Measurements from ENCODE around the gene TCERG1L.

Gene TCERG1L

DNA sequence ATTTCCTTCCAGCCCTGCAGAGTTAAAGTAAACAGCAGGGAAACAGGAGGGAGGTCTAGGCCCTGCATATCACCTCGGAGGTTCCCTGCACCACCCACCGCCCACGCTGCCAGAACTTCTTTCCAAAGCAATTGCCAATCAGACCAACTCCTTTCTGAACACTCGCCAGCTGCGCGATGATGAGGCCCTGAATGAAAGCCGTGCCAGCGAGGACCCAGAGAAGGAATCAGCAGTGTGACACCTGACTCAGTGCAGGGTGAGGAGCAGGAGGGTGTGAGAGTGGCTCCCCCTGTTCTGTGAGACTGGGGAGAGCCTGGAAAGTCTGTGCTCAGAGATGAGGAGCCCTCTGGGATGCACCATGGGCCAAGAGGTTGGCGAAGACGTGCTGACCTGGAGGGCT lies 3.3 kb upstream of the TCERG1L start:
- no peak for DNase-seq (ENCODE audit: low spot score)

DNA sequence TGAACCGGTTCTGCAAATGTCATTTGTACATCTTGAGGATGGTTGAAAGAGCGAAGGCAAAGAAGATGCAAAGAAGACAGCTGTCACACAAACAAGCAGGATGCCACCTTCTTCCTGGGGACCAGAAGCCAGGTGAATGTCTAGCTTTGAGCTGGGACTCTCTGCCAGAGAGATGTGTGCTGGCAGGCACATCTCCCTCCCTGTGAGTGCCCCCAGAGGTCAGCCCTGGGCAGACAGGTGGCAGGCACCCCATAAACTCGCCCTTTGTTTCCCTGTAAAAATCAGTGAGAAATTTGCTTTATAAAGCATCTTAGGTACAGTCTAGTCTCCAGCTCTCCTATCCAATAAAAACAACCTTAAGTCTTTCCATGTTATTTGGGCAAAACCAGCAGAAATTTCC lies 2.6 kb upstream of the TCERG1L start:
- no peak for DNase-seq (ENCODE audit: low spot score)

DNA sequence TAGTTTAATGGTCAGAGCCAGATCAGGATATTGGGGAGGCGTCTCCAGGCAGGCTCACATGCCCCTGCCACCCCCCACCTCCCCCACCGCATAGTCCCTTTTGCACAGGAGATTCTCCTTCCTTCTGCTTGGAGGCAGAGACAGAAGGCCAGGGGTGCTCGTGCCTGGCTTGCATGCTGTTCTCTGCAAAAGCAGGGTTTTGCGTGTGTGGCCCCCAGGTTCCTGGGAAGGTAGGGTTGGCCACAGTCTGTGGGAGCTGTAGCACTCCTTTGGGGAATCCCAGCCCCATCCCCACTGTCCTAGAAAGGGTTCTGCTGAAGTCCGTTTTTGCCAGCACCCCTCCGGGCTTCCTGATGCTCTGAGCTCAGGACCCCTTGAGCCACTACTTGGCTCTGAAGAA lies 1.9 kb upstream of the TCERG1L start:
- DNase-seq (ENCODE audit: low spot score): no peak

DNA sequence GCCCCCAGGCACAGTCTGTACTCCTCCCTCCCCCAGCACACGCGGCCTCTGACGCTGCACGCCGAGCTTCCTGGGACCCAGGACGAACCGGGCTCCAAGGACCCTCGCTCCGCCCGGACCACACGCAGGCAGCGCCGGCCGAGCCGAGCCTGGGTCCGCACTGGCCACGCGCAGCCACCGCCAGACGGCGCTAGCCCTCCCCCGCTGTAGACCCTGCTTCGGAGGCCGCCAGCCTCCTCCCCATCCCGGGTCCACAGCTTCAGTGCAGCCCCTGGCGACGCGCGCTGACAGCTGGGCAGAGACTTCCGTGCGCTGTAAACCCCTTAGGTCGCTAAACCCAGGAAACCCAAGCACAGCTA lies 936 bp upstream of the TCERG1L start:
- peak; percentile 12 for DNase-seq (ENCODE audit: low spot score)

DNA sequence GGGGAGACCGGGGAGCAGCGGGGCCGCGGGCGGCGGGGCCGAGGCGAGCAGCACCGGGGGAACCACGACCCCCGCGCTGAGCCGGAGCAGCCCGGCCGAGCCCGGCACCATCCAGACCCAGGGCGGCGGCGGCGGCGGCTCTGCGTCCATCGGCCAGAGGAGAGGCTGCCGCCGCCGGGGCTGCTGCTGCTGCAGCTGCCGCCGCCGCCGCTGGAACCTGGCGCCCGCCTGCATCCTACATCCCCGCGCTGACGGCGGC lies 190 bp downstream of the TCERG1L start:
- no peak for DNase-seq (ENCODE audit: low spot score)

DNA sequence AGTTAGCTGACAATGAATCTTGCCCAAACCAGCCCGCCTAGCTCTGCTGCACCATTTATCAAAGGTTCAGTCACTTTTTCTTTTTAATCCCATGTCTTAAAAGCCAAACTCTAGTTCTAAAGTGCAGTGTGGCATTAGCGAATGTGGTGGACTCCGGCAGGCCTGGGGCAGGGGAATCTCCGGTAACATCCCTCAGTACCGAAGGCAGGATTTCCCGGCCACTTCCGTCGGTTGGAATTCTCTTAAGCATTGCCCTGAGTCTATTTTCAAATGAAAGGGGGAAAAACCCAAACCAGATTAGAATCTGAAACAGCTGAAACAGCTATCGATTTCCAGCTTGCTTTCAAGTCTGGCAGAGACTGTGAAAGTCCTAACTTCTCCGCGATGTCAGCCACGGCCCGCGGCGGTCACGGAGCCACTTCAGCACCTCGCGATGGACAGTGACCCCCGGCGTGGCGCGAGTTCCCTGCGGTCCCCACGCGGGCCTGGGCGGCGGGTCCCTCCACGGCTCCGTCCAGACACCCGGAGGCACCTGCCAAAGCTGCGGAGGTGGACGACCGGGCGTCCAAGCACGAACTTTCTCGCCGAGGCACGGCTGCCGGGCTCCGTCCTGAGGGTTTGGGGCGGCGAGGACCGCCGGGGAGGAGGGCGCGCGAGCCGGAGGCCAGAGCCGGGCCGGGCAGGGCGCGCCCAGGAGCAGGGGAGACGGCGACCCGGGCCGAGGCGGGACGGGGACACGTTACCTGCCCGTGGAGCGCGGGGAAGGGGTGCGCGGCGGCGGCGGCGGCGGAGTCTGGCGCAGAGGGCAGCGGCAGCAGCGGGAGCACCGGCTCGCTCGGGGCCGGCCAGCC lies 745 bp downstream of the TCERG1L start:
- peak; percentile 25 for DNase-seq (ENCODE audit: low spot score)

DNA sequence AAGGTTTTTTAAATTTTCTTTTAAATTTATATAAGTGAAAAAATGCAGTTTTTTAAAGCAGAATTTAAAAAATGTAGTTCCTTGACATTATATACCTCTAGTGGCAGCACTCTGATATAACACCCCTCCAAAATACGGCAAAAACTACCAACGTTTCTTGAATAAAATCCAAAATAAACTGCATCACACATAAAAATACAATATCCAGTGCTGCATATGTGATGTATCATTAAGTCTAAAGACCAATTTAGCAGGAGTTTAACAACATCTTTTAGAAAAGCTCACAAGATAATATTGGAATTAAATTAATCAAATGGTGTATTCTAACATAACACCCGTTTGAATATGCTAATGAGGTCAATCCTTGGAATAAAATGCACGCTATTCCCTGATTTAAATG lies 1.4 kb downstream of the TCERG1L start:
- peak; percentile 27 for DNase-seq (ENCODE audit: low spot score)

DNA sequence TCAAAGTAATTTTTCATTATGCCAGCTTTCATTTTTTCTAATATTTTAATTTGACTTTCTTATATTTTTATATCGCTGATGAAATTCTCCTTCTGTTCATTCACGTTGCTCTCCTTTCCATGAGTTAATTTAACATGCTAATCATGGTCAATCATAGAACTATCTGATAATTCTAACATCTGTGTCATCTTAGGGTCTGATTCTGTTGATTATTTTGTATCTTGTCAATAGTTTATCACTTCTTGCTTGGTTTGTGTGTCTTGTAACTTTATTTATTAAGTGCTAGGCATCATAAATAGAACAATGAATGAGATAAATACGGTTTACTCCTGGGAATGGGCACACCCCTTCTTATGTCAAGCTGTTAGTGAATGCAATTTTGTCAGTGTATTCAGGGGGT lies 11.0 kb downstream of the TCERG1L start:
- DNase-seq (ENCODE audit: low spot score): no peak

DNA sequence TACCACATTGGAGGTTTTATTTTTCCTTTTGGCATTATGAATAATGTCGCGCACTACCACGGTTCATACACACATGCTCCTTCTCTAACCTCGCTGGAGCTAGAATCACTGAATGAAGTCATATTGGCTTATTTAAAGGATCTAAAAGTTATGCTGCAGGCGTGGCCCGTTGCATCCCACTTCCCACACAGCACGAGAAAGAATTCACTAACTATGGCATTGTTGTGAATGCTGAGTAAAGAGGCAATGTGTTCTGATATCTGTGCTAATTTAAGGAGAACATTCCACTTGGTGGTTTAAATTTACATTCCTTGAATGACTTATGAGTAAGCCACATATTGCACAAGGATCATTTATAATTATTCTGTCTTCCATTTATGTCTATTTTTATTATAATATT lies 20.7 kb downstream of the TCERG1L start:
- DNase-seq (ENCODE audit: low spot score): no peak

DNA sequence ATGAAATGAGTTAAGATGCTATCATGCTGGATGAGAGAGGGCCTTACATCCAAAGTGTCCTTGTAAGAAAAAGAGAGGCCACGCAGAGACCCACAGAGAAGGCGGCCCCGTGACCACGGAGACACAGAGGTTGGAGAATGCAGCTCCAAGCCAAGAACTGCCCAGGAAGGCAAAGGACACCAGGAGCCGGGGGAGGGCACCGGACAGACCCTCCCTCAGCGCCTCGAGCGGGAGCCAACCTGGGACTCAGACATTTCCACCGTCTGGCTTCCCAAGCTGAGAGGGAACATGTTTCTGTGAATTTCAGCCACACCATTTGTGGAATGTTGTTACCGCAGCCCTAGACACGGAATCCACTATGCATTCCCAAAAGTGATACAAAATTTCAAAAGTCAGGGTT lies 22.9 kb downstream of the TCERG1L start:
- DNase-seq (ENCODE audit: low spot score): no peak

DNA sequence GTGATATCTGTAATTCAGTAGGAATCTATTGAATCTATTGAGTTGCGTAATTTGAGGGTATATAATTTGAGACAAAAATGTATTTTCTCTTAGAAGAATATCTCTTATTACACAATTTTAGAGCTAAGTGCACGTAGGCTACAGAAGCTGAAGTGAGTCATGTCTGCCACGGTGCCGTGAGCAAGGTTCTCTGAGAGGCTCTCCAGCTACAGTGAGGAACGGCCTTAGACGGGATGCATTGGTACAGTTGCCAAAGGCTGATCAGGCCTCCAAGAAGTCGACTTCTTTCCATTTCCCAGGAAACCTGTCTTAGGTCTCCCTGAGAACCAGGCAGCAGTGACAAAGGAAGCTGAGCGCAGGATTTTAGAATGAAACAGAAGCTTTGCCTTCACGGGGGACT lies 28.6 kb downstream of the TCERG1L start:
- DNase-seq (ENCODE audit: low spot score): no peak

DNA sequence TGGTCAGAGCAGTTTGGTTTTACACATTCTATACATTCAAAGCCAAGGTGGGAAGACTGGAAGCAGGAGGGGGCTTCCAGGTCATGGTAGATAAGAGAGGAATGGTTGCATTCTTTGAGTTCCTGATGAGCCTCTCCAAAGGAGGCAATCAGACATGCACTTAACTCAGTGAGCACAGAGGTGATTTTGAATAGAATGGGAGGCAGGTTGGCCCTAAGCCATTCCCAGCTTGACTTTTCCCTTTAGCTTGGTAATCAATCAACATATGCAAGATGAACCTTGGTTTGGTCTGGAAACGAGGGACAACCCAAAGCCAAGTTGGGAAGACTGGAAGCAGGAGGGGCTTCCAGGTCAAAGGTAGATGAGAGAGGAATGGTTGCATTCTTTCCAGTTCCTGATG lies 31.4 kb downstream of the TCERG1L start:
- DNase-seq (ENCODE audit: low spot score): no peak

DNA sequence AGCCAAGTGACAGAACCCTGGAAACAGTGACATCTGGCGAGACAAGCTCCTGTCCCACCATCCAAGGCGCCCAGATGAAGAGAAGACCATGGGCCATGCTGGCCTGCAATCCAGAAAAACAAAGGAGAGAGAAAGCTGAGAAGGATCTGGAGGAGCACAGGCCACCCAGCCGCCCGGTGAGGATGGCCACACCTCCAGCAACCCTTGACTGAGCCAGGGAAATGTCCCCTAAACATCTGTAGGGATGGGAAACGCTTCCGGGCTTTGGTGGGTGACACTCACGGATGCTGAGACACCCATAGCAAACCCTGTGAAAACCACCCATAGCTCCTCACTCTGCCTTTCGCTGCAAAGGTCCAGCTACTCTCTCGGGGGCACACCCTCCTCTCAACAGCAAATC lies 32.0 kb downstream of the TCERG1L start:
- DNase-seq (ENCODE audit: low spot score): no peak

DNA sequence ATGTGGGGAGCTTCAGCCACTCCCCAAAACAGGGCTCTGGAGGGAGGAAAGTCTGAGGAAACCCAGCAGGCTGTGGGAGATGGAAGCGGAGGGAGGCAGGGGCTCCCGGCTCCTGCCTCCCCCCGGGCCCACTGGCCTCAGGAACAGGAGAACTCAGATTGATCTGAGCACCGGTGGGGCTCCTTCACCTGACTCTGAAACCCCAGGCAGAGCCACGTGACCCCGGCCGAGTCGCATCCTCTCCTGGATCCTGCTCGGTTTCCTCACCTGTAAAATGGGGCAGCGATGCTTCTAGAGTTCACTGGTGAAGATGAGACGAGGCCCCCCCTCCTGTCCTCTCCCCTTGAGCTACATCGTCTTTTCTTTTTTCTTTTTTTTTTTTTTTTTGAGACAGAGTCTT lies 33.6 kb downstream of the TCERG1L start:
- DNase-seq (ENCODE audit: low spot score): no peak

DNA sequence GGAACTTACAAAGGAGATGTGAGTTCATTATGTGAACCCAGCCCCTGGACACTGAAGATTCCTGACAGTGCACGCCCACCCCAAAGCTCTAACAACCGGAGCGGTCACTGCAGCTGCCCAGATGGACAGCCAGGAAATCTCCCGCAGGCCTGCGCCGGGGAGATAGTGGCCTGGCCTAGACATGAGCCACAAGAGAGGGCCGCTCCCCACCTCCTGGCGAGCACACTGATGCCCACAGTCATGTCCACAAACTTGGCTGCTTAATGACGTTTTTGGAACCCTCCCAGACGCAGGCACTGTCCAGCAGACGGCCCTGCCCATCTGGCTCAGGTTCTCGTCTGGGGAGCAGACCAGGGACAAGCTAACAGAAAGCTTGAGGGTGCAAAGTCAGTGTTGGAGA lies 34.2 kb downstream of the TCERG1L start:
- DNase-seq (ENCODE audit: low spot score): no peak

DNA sequence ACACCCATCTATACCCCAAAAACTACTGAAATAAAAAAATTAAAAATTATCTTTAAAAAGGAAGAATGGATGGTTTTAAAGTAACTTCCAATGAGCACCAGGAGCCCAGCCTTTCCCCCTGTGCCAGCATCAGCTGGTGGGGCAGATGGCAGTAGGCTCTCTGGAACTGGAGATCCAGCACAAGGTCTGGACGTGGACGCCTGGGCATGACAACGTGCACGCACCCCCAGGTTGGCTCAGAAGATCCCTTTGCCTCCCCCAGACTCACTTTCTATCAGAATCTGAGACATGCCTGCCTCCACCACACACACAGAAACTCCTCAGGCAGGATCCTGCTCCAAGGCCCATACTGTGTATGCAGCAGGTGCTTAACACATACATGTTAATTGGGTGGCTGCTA lies 35.8 kb downstream of the TCERG1L start:
- DNase-seq (ENCODE audit: low spot score): no peak

DNA sequence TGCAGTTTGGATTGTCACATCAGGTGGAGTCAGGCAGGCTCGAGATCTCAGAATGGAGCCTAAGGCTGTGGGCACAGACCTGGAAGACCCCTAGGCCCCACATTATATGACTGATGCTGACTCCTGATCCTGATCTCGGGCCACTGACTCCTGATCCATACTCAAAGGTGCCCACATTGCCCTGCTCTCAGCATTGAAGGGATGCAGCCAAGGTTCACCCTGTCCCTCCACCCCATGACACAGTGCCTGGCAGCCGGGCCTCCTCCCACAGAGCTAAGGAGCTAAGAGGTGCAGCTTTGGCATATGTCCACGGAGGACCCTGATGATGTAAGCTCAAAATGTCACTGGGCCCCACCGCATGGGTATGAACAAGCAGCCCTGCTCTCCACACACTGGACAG lies 36.6 kb downstream of the TCERG1L start:
- no peak for DNase-seq (ENCODE audit: low spot score)

DNA sequence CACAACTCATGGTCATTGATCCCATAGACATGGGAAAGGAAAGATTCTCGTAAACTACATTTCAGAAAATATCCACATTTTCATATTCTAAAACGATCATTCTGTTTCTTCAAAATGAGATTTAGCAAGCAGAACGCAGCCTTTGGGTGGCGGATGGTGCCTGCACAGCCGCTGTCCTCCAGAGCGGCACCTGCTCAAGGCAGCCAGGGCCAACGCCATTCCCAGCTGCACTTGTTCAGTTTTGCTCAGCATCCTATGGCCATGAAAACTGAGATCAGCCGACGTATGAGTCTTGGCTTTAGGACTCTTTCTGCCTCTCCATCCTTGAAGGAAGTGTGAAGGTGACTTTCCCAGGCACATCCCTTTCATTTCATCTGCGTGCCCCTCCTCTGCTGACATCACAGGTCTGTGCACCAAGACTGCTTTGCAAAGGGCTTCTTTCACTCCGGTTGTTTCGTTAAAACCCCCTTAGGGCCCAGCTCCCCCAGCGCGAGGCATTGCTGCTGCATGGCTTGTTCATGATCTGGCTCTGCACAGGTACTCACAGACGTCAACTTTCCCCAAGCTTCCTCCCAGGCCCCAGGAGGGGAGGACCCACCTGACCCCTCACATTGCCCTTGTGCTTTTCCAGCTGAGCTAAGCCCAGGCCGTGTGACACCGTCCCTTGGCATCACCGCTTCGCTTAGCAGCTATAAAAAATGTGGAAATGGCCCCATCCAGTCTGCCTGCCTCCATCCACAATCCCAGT lies 37.2 kb downstream of the TCERG1L start:
- DNase-seq (ENCODE audit: low spot score): no peak

DNA sequence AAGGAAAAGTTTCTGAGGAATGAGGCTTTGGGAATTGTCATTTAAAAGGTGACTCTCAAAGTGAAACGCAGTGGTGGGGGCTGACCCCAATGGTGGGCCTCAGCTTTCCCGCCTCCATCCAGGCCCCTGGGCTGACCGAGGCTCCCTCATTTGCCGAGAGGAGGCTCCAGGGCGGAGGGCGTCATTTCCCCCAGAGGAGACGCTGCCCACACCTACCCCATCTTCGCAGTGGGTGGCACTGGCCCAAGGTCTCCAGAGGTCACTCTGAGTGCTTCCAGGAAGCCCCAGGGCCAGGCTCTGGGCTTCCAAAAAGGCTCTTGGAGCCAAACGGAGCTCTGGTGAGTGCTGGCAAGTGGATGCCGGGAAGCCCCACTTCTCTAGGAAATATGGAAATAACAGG lies 38.0 kb downstream of the TCERG1L start:
- DNase-seq (ENCODE audit: low spot score): no peak

DNA sequence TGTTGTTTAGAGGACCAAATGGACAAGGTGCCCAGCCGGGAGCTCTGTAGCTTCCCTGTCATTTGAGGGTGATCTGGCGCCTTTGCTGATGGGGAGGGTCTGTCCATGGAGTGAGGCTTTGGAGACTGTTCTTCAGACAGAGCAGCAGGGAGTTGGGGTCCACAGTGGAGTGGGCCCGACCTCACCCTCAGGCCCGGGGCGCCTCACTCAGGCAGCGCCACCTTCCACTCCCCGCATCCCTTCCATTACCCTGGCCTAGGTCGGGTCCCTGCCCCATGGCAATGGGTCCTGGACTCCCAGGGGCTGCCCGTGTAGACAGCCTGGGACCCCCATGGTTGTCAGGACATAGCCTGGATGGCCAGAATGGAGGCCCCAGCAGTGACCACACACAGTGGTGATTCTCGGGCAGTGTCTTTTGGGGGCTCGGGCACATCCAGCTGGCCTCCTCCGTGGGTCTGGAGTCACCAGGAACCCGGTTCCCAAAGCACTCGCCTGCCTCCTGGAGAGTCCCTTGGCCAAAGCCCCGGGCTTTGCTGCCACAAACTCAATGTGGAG lies 38.5 kb downstream of the TCERG1L start:
- no peak for DNase-seq (ENCODE audit: low spot score)

DNA sequence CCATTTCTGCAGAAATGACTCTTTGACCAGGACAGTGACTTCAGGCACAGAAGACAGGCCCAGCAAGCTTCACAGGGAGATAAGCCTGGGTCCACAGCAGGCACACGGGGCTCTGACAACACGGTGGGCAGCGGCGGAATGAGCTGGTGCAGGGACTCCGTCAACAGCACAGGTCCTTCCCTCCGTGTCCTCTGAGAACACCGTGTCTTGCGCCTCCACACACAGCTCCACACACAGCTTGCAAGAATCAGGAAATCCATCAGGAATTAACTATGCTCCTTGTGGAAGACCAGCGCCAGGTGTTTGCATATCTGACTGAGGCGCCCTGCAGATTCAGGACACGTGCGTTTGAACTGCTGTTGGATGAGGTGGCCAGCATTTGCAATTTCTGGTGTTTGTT lies 39.6 kb downstream of the TCERG1L start:
- DNase-seq (ENCODE audit: low spot score): no peak

DNA sequence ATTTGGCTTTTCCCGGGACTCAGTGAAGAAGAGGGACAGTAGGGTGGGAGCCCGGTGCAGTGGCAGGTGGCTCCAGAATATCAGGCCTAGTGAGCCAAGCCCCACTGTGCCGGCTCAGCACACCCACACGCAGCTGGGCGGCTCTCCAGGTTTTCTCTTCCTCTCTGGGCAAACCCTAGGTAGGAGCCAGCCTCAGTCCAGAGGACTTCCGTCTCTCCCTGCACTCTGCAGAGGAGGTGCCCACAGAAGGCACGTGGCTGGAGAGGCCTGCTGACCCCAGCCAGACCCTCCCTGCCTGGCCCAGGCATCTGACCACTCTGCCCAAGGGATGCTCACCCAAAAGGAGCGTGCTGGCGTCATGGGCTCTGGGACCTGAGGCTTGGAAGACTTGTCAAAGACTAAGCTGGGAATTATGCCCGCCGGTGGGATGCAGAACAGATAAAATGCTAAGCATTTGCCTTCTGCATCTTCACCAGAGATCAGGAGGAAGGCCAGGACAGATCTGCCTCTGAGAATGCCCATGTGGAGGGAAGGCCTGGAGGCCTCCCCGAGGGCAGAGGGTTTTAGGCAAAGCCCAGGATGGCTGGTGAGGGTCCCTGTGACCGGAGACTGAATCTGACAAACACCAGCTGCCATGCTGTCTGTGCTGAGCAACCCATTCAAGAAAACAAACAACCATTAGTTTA lies 40.2 kb downstream of the TCERG1L start:
- peak; percentile 10 for DNase-seq (ENCODE audit: low spot score)

Data from cerebellar cortex (tissue), 1 donor.